Smooth muscle cell (in vitro differentiated cells): ENCODE data around the gene NUAK1. TPM values are rescaled to one million over a fixed set of nuclear protein-coding genes. Genes with fewer than 3 reads are reported as not detected.

Source experiments
- DNase-seq: peaks from one replicate; lab custom pipeline; 2025; ENCODE audit not compliant: unreplicated experiment; lab: John Stamatoyannopoulos, UW
- H2AFZ ChIP-seq: fragments of 200-600 bp; sonication (generic); 2 replicates; pipeline ENCODE4 v1.6.0; 2016; ENCODE audit warnings: antibody characterized with exemption, low read depth, mild to moderate bottlenecking
- H3F3A ChIP-seq: fragments of 200-600 bp; sonication (generic); 2 replicates; pipeline ENCODE4 v1.6.0; 2017; ENCODE audit warnings: antibody characterized with exemption, low read depth
- H3K27ac ChIP-seq: fragments of 200-600 bp; sonication (generic); 2 replicates; pipeline ENCODE4 v1.5.1; 2016; ENCODE audit warnings: low read depth, mild to moderate bottlenecking
- H3K27me3 ChIP-seq: fragments of 200-600 bp; sonication (generic); 2 replicates; pipeline ENCODE4 v1.6.1; 2016; ENCODE audit warnings: low read depth, mild to moderate bottlenecking
- H3K36me3 ChIP-seq: fragments of 200-600 bp; sonication (generic); 2 replicates; pipeline ENCODE4 v1.5.1; 2016; ENCODE audit warnings: low read depth
- H3K4me1 ChIP-seq: fragments of 200-600 bp; sonication (generic); 2 replicates; pipeline ENCODE4 v1.5.1; 2016; ENCODE audit warnings: low read depth
- H3K4me2 ChIP-seq: fragments of 200-600 bp; sonication (generic); 2 replicates; pipeline ENCODE4 v1.6.0; 2016; ENCODE audit warnings: mild to moderate bottlenecking
- H3K4me3 ChIP-seq: fragments of 200-600 bp; sonication (generic); 2 replicates; pipeline ENCODE4 v1.5.1; 2016; ENCODE audit warnings: mild to moderate bottlenecking
- H3K79me2 ChIP-seq: fragments of 200-600 bp; sonication (generic); 2 replicates; pipeline ENCODE4 v1.6.0; 2016; ENCODE audit warnings: low read depth, mild to moderate bottlenecking
- H3K9ac ChIP-seq: fragments of 200-600 bp; sonication (generic); 2 replicates; pipeline ENCODE4 v1.6.0; 2016; ENCODE audit warnings: low read depth
- H3K9me3 ChIP-seq: fragments of 200-600 bp; sonication (generic); replicated peaks from 2 replicates; pipeline ENCODE4 v1.5.1; 2016; ENCODE audit warnings: low read depth
- H4K20me1 ChIP-seq: fragments of 200-600 bp; sonication (generic); 2 replicates; pipeline ENCODE4 v1.6.0; 2016; ENCODE audit warnings: low read depth
- WGBS: methylation state at CpG from one replicate; pipeline ENCODE4 v1.1.7; 2016; ENCODE audit warnings: low lambda C conversion rate; 5-methylcytosine and 5-hydroxymethylcytosine counted together
- polyA plus RNA-seq: library from polyadenylated mRNA; unstranded; fragments of >200 nt; fragmentation: Nextera tagmentation; extraction: Ambion mirVana; gene quantifications from 2 replicates; pipeline ENCODE4 v1.2.1, GENCODE V29; 2016
- total RNA-seq: library from RNA; depleted of rRNA; stranded (reverse); fragments of >200 nt; gene quantifications from 2 replicates; pipeline ENCODE4 v1.2.3, GENCODE V29; 2014
- TF ChIP-seq, protein P1 (sequence below): fragments of 200-600 bp; sonication (generic); IDR thresholded peaks from 2 replicates; pipeline ENCODE4 v1.5.1; 2017; ENCODE audit warnings: borderline replicate concordance, mild to moderate bottlenecking, antibody characterized with exemption; ENCODE audit not compliant: insufficient read depth, poor library complexity, severe bottlenecking

The NUAK1 gene
- total and polyA plus RNA-seq, 2 experiments from 2014 or later = 35.3 to 64.2 TPM

DNA sequence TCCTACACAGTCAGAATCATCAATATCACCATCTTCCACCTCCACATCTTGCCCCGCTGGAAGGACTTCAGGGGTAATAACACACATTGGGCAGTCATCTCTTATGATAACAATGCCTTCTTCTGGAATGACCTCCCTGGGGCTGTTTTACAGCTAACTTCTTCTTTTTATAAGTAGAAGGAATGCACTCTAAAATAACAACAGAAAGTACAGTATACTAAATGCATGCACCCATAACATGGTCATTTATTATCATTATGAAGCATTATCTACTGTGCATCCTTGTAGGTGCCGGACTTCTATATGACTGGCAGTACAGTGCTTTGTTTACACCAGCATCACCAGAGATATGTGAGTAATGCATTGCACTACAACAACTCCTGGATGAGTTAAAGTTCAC lies 19.0 kb upstream of the NUAK1 start:
- Histone ChIP-seq H3F3A (no peaks in the 10 kb centered on the region), H3K27ac (no peak overlapping the region), H3K79me2 (no peaks in the 10 kb centered on the region), H2AFZ (no peak overlapping the region), H3K27me3 (no peaks in the 10 kb centered on the region), H3K4me3 (no peak overlapping the region), H3K4me1 (no peaks in the 10 kb centered on the region), H3K9me3 (no peaks in the 10 kb centered on the region), H3K36me3 (no peaks in the 10 kb centered on the region), H3K4me2 (no peak overlapping the region), H4K20me1 (no peaks in the 10 kb centered on the region), H3K9ac (no peak overlapping the region)
- DNase-seq = no peak
- TF ChIP-seq, protein P1, sequence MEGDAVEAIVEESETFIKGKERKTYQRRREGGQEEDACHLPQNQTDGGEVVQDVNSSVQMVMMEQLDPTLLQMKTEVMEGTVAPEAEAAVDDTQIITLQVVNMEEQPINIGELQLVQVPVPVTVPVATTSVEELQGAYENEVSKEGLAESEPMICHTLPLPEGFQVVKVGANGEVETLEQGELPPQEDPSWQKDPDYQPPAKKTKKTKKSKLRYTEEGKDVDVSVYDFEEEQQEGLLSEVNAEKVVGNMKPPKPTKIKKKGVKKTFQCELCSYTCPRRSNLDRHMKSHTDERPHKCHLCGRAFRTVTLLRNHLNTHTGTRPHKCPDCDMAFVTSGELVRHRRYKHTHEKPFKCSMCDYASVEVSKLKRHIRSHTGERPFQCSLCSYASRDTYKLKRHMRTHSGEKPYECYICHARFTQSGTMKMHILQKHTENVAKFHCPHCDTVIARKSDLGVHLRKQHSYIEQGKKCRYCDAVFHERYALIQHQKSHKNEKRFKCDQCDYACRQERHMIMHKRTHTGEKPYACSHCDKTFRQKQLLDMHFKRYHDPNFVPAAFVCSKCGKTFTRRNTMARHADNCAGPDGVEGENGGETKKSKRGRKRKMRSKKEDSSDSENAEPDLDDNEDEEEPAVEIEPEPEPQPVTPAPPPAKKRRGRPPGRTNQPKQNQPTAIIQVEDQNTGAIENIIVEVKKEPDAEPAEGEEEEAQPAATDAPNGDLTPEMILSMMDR = no peak
- WGBS = 87% methylated on average over 2 of the region's 2 CpGs

DNA sequence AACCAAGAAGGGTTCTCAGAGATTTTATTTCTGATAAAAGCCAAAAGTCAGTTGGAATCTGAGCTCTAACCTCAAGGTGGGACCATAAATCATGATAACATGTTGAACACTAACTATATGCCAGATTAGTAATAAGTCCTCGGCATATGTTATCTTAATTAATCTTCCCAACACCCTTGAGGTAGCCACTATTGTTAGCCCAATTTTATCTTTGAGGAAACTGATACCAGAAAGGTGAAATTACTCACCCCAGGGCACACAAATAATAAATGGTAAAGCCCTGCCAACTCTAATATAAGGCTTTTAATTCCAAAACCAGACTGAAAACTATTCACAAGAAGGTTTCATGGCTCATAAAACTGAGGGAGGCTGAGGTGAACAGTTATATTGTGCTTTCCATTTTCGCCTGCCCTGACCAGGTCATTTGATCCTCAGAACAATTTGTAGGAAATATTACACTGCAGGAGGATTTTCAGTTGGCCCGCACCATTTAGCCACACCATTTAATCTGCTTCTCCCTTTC lies 16.1 kb upstream of the NUAK1 start:
- WGBS = 92% methylated on average over 3 of the region's 3 CpGs
- H4K20me1 ChIP-seq = no peaks in the 10 kb centered on the region
- H2AFZ ChIP-seq = no peak overlapping the region
- no peak overlapping the region for H3K27ac ChIP-seq
- no peaks in the 10 kb centered on the region for H3K79me2 ChIP-seq
- H3K36me3 ChIP-seq = no peaks in the 10 kb centered on the region
- DNase-seq = no peak
- no peak overlapping the region for H3K4me2 ChIP-seq
- H3K4me3 ChIP-seq = no peak overlapping the region
- H3F3A ChIP-seq = no peaks in the 10 kb centered on the region
- H3K27me3 ChIP-seq = no peaks in the 10 kb centered on the region
- H3K4me1 ChIP-seq = no peaks in the 10 kb centered on the region
- no peak overlapping the region for H3K9ac ChIP-seq
- H3K9me3 ChIP-seq = no peaks in the 10 kb centered on the region
- TF ChIP-seq, protein P1 = no peak

DNA sequence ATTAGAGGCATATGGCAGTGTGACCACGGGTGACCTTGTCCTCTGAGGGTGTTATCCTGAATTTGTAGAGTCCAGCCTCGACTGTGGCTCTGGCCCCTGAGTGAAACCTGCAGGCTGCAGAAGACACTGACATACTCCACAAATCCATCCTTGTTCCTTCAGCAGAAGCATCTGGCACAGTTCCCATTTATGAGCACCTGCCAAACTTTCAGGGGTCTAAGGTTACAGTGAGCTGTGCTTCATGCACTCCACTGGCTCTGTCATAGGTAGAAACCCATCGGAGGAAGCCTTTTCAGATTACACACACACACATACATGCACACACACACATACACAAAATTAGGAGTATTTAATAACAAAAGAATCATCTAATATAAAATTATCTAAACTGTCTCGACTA lies 13.6 kb upstream of the NUAK1 start:
- Histone ChIP-seq H3K27ac (no peak overlapping the region), H3K27me3 (no peaks in the 10 kb centered on the region), H3F3A (no peaks in the 10 kb centered on the region), H3K4me2 (no peak overlapping the region), H3K4me3 (no peak overlapping the region), H2AFZ (no peak overlapping the region), H3K36me3 (no peaks in the 10 kb centered on the region), H3K9ac (no peak overlapping the region), H3K9me3 (no peaks in the 10 kb centered on the region), H4K20me1 (no peaks in the 10 kb centered on the region), H3K4me1 (no peaks in the 10 kb centered on the region), H3K79me2 (no peaks in the 10 kb centered on the region)
- TF ChIP-seq, protein P1 = no peak
- WGBS = 93% methylated on average over 4 of the region's 4 CpGs
- no peak for DNase-seq

DNA sequence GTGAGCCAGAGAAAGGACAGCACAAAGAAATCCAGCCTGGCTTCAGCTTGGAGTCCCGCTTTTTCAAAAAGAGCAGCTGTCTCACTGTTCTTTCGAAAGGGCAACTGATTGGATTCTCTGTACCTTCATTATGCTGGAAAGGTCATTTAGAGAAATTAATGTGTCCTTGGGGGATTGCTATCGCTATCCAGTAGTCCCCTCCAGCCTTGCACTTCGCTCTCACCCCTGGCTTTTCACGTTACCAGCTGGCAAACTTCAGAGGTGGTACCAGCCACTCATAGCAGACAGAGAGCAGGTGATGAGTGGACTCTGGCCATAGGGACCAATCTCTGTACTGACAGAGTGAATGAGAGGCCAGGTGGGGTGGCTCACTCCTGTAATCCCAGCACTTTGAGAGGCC lies 11.8 kb upstream of the NUAK1 start:
- Histone ChIP-seq H3K36me3 (no peaks in the 10 kb centered on the region), H3K4me1 (no peaks in the 10 kb centered on the region), H3K4me2 (no peak overlapping the region), H3K9ac (no peak overlapping the region), H3F3A (peaks cover under 1% of the 10 kb centered on the region), H3K9me3 (no peaks in the 10 kb centered on the region), H3K27me3 (no peaks in the 10 kb centered on the region), H3K79me2 (no peaks in the 10 kb centered on the region), H4K20me1 (no peaks in the 10 kb centered on the region), H3K4me3 (no peak overlapping the region), H3K27ac (no peak overlapping the region), H2AFZ (no peak overlapping the region)
- TF ChIP-seq, protein P1 = no peak
- no peak for DNase-seq
- 96% methylated on average over 5 of the region's 5 CpGs for WGBS
